Fibroblast of lung (primary cell): Measurements from ENCODE around the gene PSPC1. TPM values are rescaled to one million over a fixed set of nuclear protein-coding genes. Genes with fewer than 3 reads are reported as not detected.
"Not testable (repeated sequence)": the region's sequence is repeated elsewhere in the genome, so short reads cannot be mapped to it uniquely, and the experiment has no call there.

Experiments
- DNase-seq, 2 donors: peaks; one replicate each; pipeline versions ENCODE4 v3.0.0 to v3.0.0-alpha.2; 2010; ENCODE audit warnings: low read depth in 2 of 2
- H2AFZ ChIP-seq: 2 replicates; pipeline ENCODE4 v1.5.1; 2012; ENCODE audit warnings: low read length, control low read depth, inconsistent platforms
- H3K27ac ChIP-seq: 2 replicates; pipeline ENCODE4 v1.5.1; 2011; ENCODE audit warnings: low read length, control low read depth; ENCODE audit not compliant: insufficient read depth
- H3K27me3 ChIP-seq: 2 replicates; pipeline ENCODE4 v1.5.1; 2011; ENCODE audit warnings: mild to moderate bottlenecking, low read length; ENCODE audit not compliant: control insufficient read depth, insufficient read depth
- H3K36me3 ChIP-seq: 2 replicates; pipeline ENCODE4 v1.5.1; 2011; ENCODE audit warnings: low read length; ENCODE audit not compliant: control insufficient read depth, insufficient read depth
- H3K4me1 ChIP-seq: 2 replicates; pipeline ENCODE4 v1.5.1; 2011; ENCODE audit warnings: low read length; ENCODE audit not compliant: control insufficient read depth, insufficient read depth; ENCODE audit errors: extremely low read depth
- H3K4me2 ChIP-seq: 2 replicates; pipeline ENCODE4 v1.5.1; 2011; ENCODE audit warnings: low read length, control low read depth; ENCODE audit not compliant: insufficient read depth; ENCODE audit errors: extremely low read depth
- H3K4me3 ChIP-seq, 4 experiments: fragments of 200-600 bp in 1 of 4; sonication (generic) in 1 of 4; replicated peaks in 1 of 4; 2 replicates each; pipeline ENCODE4 v1.5.1; 2011 to 2016; ENCODE audit warnings: low read length in 4 of 4, low read depth in 3 of 4, mild to moderate bottlenecking in 3 of 4, control low read depth in 2 of 4, inconsistent platforms in 1 of 4, mixed read lengths in 1 of 4; ENCODE audit not compliant: insufficient read depth in 1 of 4; ENCODE audit errors: control extremely low read depth in 1 of 4
- H3K79me2 ChIP-seq: 2 replicates; pipeline ENCODE4 v1.5.1; 2012; ENCODE audit warnings: mild to moderate bottlenecking, low read length, inconsistent platforms; ENCODE audit not compliant: control insufficient read depth, insufficient read depth
- H3K9ac ChIP-seq: 2 replicates; pipeline ENCODE4 v1.5.1; 2011; ENCODE audit warnings: mild to moderate bottlenecking, low read length, control low read depth; ENCODE audit not compliant: insufficient read depth
- H3K9me3 ChIP-seq: 2 replicates; pipeline ENCODE4 v1.5.1; 2012; ENCODE audit warnings: low read depth, low read length; ENCODE audit not compliant: control insufficient read depth, insufficient read depth
- H4K20me1 ChIP-seq: 2 replicates; pipeline ENCODE4 v1.5.1; 2011; ENCODE audit warnings: low read length; ENCODE audit not compliant: control insufficient read depth, insufficient read depth; ENCODE audit errors: extremely low read depth
- CTCF ChIP-seq, 2 donors: IDR thresholded peaks in 1 of 2; conservative IDR thresholded peaks in 1 of 2; 1 replicate in 1 of 2; 2 replicates in 1 of 2; pipeline ENCODE4 v1.5.1; 2011 to 2012; ENCODE audit warnings: low read length in 2 of 2, control low read depth in 1 of 2, inconsistent platforms in 1 of 2, low read depth in 1 of 2, mild to moderate bottlenecking in 1 of 2
- EZH2 ChIP-seq: IDR thresholded peaks from 2 replicates; pipeline ENCODE4 v1.5.1; 2012; ENCODE audit warnings: low read length, control low read depth, mild to moderate bottlenecking; ENCODE audit errors: missing control alignments
- polyA plus RNA-seq, 2 donors: library from polyadenylated mRNA; depleted of rRNA in 1 of 2; stranded (reverse) in 1 of 2; unstranded in 1 of 2; fragments of >200 nt; gene quantifications; 2 replicates each; pipeline ENCODE4 v1.2.1, GENCODE V29; 2011 to 2012; ENCODE audit warnings: missing spikeins in 1 of 2
- total RNA-seq: library from RNA; depleted of rRNA; stranded (reverse); fragments of >200 nt; gene quantifications from 2 replicates; pipeline ENCODE4 v1.2.1, GENCODE V29; 2014

Gene PSPC1
- total and polyA plus RNA-seq, 2 donors (not counting 1 experiment from before 2014, with no cell fraction given): 47.2 to 52.8 TPM

GRCh38 chr13:19695829-19696228, 86.9 kb downstream of the PSPC1 start:
- no peak overlapping the region for H3K4me3 ChIP-seq
- peaks cover 2% of the 10 kb centered on the region for H3K4me1 ChIP-seq
- H3K27ac ChIP-seq: no peak overlapping the region
- no peak overlapping the region for H2AFZ ChIP-seq
- H3K27me3 ChIP-seq: no peaks in the 10 kb centered on the region
- no peaks in the 10 kb centered on the region for H3K79me2 ChIP-seq
- TF ChIP-seq EZH2: no peak
- TF ChIP-seq CTCF (conservative IDR thresholded peaks at IDR 0.05 in 1 of 2, IDR thresholded peaks at IDR 0.05 in 1 of 2; ENCODE audit: low read depth in 1 of 2, low read length in 2 of 2): no peak
- no peaks in the 10 kb centered on the region for H3K36me3 ChIP-seq
- H3K4me2 ChIP-seq: no peak overlapping the region
- no peaks in the 10 kb centered on the region for H3K9me3 ChIP-seq
- no peak for DNase-seq
- H3K9ac ChIP-seq: no peak overlapping the region
- no peaks in the 10 kb centered on the region for H4K20me1 ChIP-seq

DNA sequence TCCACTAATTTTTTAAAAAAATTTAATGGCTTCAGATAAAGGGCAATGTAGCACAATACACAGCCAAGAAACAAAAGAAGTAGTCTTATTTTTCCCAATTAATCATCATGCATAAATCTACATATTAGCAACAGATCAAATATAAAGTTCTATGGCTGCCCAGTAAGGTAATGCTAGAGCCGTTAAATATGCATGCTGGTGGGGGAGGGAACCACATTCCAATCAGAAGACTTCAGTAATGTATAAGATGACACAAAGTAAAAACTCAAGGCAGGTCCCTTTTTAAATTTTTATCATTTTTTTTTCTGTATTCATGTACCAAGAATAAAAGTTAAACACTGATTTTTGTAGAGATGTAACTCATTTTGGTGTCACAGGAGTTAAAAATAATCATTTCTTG, 87.3 kb downstream of the PSPC1 start:
- no peak for TF ChIP-seq CTCF (conservative IDR thresholded peaks at IDR 0.05 in 1 of 2, IDR thresholded peaks at IDR 0.05 in 1 of 2; ENCODE audit: low read depth in 1 of 2, low read length in 2 of 2)
- TF ChIP-seq EZH2: no peak
- Histone ChIP-seq H2AFZ (no peak overlapping the region), H3K9me3 (no peaks in the 10 kb centered on the region)

DNA sequence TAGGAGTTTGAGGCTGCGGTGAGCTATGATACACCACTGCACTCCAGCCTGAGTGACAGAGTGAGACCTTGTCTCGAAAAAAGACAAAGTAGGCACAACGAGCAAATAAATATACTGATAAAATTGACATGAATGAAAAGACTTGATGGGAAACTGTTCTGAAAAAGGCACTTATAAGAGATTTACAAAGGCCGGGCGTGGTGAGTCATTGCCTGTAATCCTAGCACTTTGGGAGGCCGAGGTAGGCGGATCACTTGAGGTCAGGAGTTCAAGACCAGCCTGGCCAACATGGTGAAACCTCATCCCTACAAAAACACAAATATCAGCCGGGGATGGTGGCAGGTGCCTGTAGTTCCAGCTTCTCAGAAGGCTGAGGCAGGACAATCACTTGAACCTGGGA, 91.3 kb downstream of the PSPC1 start:
- H3K36me3 ChIP-seq, H3K4me2 ChIP-seq, H3K27me3 ChIP-seq, H3K79me2 ChIP-seq, H3K27ac ChIP-seq, H3K4me1 ChIP-seq, H4K20me1 ChIP-seq, H3K9me3 ChIP-seq, H3K4me3 ChIP-seq, H3K9ac ChIP-seq, H2AFZ ChIP-seq: not testable (repeated sequence)
- peak; percentile 30 to 34 for DNase-seq

More for the DNA sequence above, 87.3 kb downstream of the PSPC1 start:
- Histone ChIP-seq H3K4me1 (peaks cover 2% of the 10 kb centered on the region), H3K9ac (no peak overlapping the region), H3K79me2 (no peaks in the 10 kb centered on the region), H3K27me3 (no peaks in the 10 kb centered on the region), H3K4me2 (no peak overlapping the region), H3K4me3 (no peak overlapping the region), H3K36me3 (no peaks in the 10 kb centered on the region), H4K20me1 (no peaks in the 10 kb centered on the region), H3K27ac (no peak overlapping the region)
- DNase-seq: no peak
